Measurements from ENCODE around the gene NAALAD2.
"Not testable (repeated sequence)": the region's sequence is repeated elsewhere in the genome, so short reads cannot be mapped to it uniquely, and the experiment has no call there.

The NAALAD2 gene

GRCh38 chr11:90134478-90135003 is at the start of gene NAALAD2:
TSS of gene NAALAD2 (plus strand) at chr11:90134663. CDS start at chr11:90134759, 96 bp downstream.
- no peak for DNase-seq (ENCODE audit: low read depth in 1 of 2, low spot score in 1 of 2)

GRCh38 chr11:90085650-90086049 is 48.8 kb upstream of the NAALAD2 start, which contains the start of gene UBTFL1:
TSS of gene UBTFL1 (plus strand) at chr11:90085950. CDS start at chr11:90085950, 0 bp downstream.
- DNase-seq (ENCODE audit: low read depth in 1 of 2, low spot score in 1 of 2): not testable (repeated sequence)

GRCh38 chr11:90088731-90089130 is 45.7 kb upstream of the NAALAD2 start:
- DNase-seq (ENCODE audit: low read depth in 1 of 2, low spot score in 1 of 2): not testable (repeated sequence)

- DNase-seq (ENCODE audit: low read depth in 1 of 2, low spot score in 1 of 2): not testable (repeated sequence)
Observed at GRCh38 chr11:90095230-90095924, 39.1 kb upstream of the NAALAD2 start.

GRCh38 chr11:90098261-90098660 is 36.2 kb upstream of the NAALAD2 start:
- not testable (repeated sequence) for DNase-seq (ENCODE audit: low read depth in 1 of 2, low spot score in 1 of 2)

- no peak for DNase-seq (ENCODE audit: low read depth in 1 of 2, low spot score in 1 of 2)
Observed at GRCh38 chr11:90100431-90100830, 34.0 kb upstream of the NAALAD2 start.

- no peak for DNase-seq (ENCODE audit: low read depth in 1 of 2, low spot score in 1 of 2)
Observed at GRCh38 chr11:90113541-90113940, 20.9 kb upstream of the NAALAD2 start.

GRCh38 chr11:90120191-90120590 is 14.3 kb upstream of the NAALAD2 start:
- no peak for DNase-seq (ENCODE audit: low read depth in 1 of 2, low spot score in 1 of 2)

GRCh38 chr11:90124371-90124770 is 10.1 kb upstream of the NAALAD2 start:
- DNase-seq (ENCODE audit: low read depth in 1 of 2, low spot score in 1 of 2): no peak

- no peak for DNase-seq (ENCODE audit: low read depth in 1 of 2, low spot score in 1 of 2)
Observed at GRCh38 chr11:90124946-90125345, 9.5 kb upstream of the NAALAD2 start.

- no peak for DNase-seq (ENCODE audit: low read depth in 1 of 2, low spot score in 1 of 2)
Observed at GRCh38 chr11:90133560-90134477, 644 bp upstream of the NAALAD2 start.

GRCh38 chr11:90135016-90135415 is 553 bp downstream of the NAALAD2 start:
- no peak for DNase-seq (ENCODE audit: low read depth in 1 of 2, low spot score in 1 of 2)

GRCh38 chr11:90148900-90149299 is 14.4 kb downstream of the NAALAD2 start:
- no peak for DNase-seq (ENCODE audit: low read depth in 1 of 2, low spot score in 1 of 2)

- DNase-seq (ENCODE audit: low read depth in 1 of 2, low spot score in 1 of 2): not testable (repeated sequence)
Observed at GRCh38 chr11:90166982-90167573, 32.6 kb downstream of the NAALAD2 start.

GRCh38 chr11:90167704-90168103 is 33.2 kb downstream of the NAALAD2 start:
- not testable (repeated sequence) for DNase-seq (ENCODE audit: low read depth in 1 of 2, low spot score in 1 of 2)

GRCh38 chr11:90168571-90168970 is 34.1 kb downstream of the NAALAD2 start:
- DNase-seq (ENCODE audit: low read depth in 1 of 2, low spot score in 1 of 2): no peak

GRCh38 chr11:90171359-90171758 is 36.9 kb downstream of the NAALAD2 start:
- no peak for DNase-seq (ENCODE audit: low read depth in 1 of 2, low spot score in 1 of 2)

- no peak for DNase-seq (ENCODE audit: low read depth in 1 of 2, low spot score in 1 of 2)
Observed at GRCh38 chr11:90176069-90176468, 41.6 kb downstream of the NAALAD2 start.

- no peak for DNase-seq (ENCODE audit: low read depth in 1 of 2, low spot score in 1 of 2)
Observed at GRCh38 chr11:90178751-90179150, 44.3 kb downstream of the NAALAD2 start.

GRCh38 chr11:90179923-90180322 is 45.5 kb downstream of the NAALAD2 start:
- DNase-seq (ENCODE audit: low read depth in 1 of 2, low spot score in 1 of 2): no peak

GRCh38 chr11:90187839-90188238 is 53.4 kb downstream of the NAALAD2 start:
- DNase-seq (ENCODE audit: low read depth in 1 of 2, low spot score in 1 of 2): no peak

All from stimulated activated CD4-positive, alpha-beta T cell treated with anti-CD3 and anti-CD28 coated beads, Interleukin-15, amount 100 ng/mL, for 1 hour (primary cell).